Smooth muscle cell (in vitro differentiated cells): ENCODE data around the gene WEE1. TPM values are rescaled to one million over a fixed set of nuclear protein-coding genes. Genes with fewer than 3 reads are reported as not detected.
A peak's percentile ranks its signal among the peaks of the same experiment; 100 is the strongest.

Source experiments
- DNase-seq: peaks from one replicate; lab custom pipeline; 2025; ENCODE audit not compliant: unreplicated experiment; lab: John Stamatoyannopoulos, UW
- H2AFZ ChIP-seq: fragments of 200-600 bp; sonication (generic); 2 replicates; pipeline ENCODE4 v1.6.0; 2016; ENCODE audit warnings: antibody characterized with exemption, low read depth, mild to moderate bottlenecking
- H3F3A ChIP-seq: fragments of 200-600 bp; sonication (generic); 2 replicates; pipeline ENCODE4 v1.6.0; 2017; ENCODE audit warnings: antibody characterized with exemption, low read depth
- H3K27ac ChIP-seq: fragments of 200-600 bp; sonication (generic); 2 replicates; pipeline ENCODE4 v1.5.1; 2016; ENCODE audit warnings: low read depth, mild to moderate bottlenecking
- H3K27me3 ChIP-seq: fragments of 200-600 bp; sonication (generic); 2 replicates; pipeline ENCODE4 v1.6.1; 2016; ENCODE audit warnings: low read depth, mild to moderate bottlenecking
- H3K36me3 ChIP-seq: fragments of 200-600 bp; sonication (generic); 2 replicates; pipeline ENCODE4 v1.5.1; 2016; ENCODE audit warnings: low read depth
- H3K4me1 ChIP-seq: fragments of 200-600 bp; sonication (generic); 2 replicates; pipeline ENCODE4 v1.5.1; 2016; ENCODE audit warnings: low read depth
- H3K4me2 ChIP-seq: fragments of 200-600 bp; sonication (generic); 2 replicates; pipeline ENCODE4 v1.6.0; 2016; ENCODE audit warnings: mild to moderate bottlenecking
- H3K4me3 ChIP-seq: fragments of 200-600 bp; sonication (generic); 2 replicates; pipeline ENCODE4 v1.5.1; 2016; ENCODE audit warnings: mild to moderate bottlenecking
- H3K79me2 ChIP-seq: fragments of 200-600 bp; sonication (generic); 2 replicates; pipeline ENCODE4 v1.6.0; 2016; ENCODE audit warnings: low read depth, mild to moderate bottlenecking
- H3K9ac ChIP-seq: fragments of 200-600 bp; sonication (generic); 2 replicates; pipeline ENCODE4 v1.6.0; 2016; ENCODE audit warnings: low read depth
- H3K9me3 ChIP-seq: fragments of 200-600 bp; sonication (generic); replicated peaks from 2 replicates; pipeline ENCODE4 v1.5.1; 2016; ENCODE audit warnings: low read depth
- H4K20me1 ChIP-seq: fragments of 200-600 bp; sonication (generic); 2 replicates; pipeline ENCODE4 v1.6.0; 2016; ENCODE audit warnings: low read depth
- CTCF ChIP-seq: fragments of 200-600 bp; sonication (generic); IDR thresholded peaks from 2 replicates; pipeline ENCODE4 v1.5.1; 2017; ENCODE audit warnings: borderline replicate concordance, mild to moderate bottlenecking, antibody characterized with exemption; ENCODE audit not compliant: insufficient read depth, poor library complexity, severe bottlenecking
- WGBS: methylation state at CpG from one replicate; pipeline ENCODE4 v1.1.7; 2016; ENCODE audit warnings: low lambda C conversion rate; 5-methylcytosine and 5-hydroxymethylcytosine counted together
- polyA plus RNA-seq: library from polyadenylated mRNA; unstranded; fragments of >200 nt; fragmentation: Nextera tagmentation; extraction: Ambion mirVana; gene quantifications from 2 replicates; pipeline ENCODE4 v1.2.1, GENCODE V29; 2016
- total RNA-seq: library from RNA; depleted of rRNA; stranded (reverse); fragments of >200 nt; gene quantifications from 2 replicates; pipeline ENCODE4 v1.2.3, GENCODE V29; 2014

Gene WEE1
- total and polyA plus RNA-seq, 2 experiments from 2014 or later = 20.8 to 53.3 TPM

GRCh38 chr11:9613830-9614762 lies 40.6 kb downstream of the WEE1 start:
- Histone ChIP-seq H3F3A (peaks cover 7% of the 10 kb centered on the region), H3K36me3 (no peaks in the 10 kb centered on the region), H2AFZ (peak overlapping the region; percentile 75), H3K27ac (peak overlapping the region; percentile 97), H3K4me1 (peaks cover 10% of the 10 kb centered on the region), H4K20me1 (no peaks in the 10 kb centered on the region), H3K4me3 (peak overlapping the region; percentile 50), H3K4me2 (peak overlapping the region; percentile 84), H3K9ac (peak overlapping the region; percentile 92), H3K9me3 (no peaks in the 10 kb centered on the region), H3K27me3 (no peaks in the 10 kb centered on the region), H3K79me2 (no peaks in the 10 kb centered on the region)
- peak; percentile 81 for TF ChIP-seq CTCF
- DNase-seq = peak; percentile 64
- 3% methylated on average over 53 of the region's 54 CpGs for WGBS

GRCh38 chr11:9615031-9615451 lies 41.6 kb downstream of the WEE1 start:
- Histone ChIP-seq H3K9me3 (no peaks in the 10 kb centered on the region), H3F3A (peaks cover 7% of the 10 kb centered on the region), H3K27ac (peak overlapping the region; percentile 97), H3K9ac (no peak overlapping the region), H3K4me3 (peak overlapping the region; percentile 50), H2AFZ (no peak overlapping the region), H3K4me2 (peak overlapping the region; percentile 84), H3K4me1 (peaks cover 10% of the 10 kb centered on the region), H3K79me2 (no peaks in the 10 kb centered on the region), H3K27me3 (no peaks in the 10 kb centered on the region), H4K20me1 (no peaks in the 10 kb centered on the region), H3K36me3 (no peaks in the 10 kb centered on the region)
- TF ChIP-seq CTCF = no peak
- no peak for DNase-seq
- 91% methylated on average over 2 of the region's 2 CpGs for WGBS

- H3K9me3 ChIP-seq = no peaks in the 10 kb centered on the region
- peaks cover 7% of the 10 kb centered on the region for H3F3A ChIP-seq
- H3K4me2 ChIP-seq = no peak overlapping the region
- H2AFZ ChIP-seq = no peak overlapping the region
- no peaks in the 10 kb centered on the region for H3K36me3 ChIP-seq
- H3K4me3 ChIP-seq = no peak overlapping the region
- H4K20me1 ChIP-seq = no peaks in the 10 kb centered on the region
- no peak overlapping the region for H3K9ac ChIP-seq
- no peak for DNase-seq
- no peaks in the 10 kb centered on the region for H3K79me2 ChIP-seq
- TF ChIP-seq CTCF = no peak
- H3K4me1 ChIP-seq = peaks cover 10% of the 10 kb centered on the region
- WGBS = 80% methylated on average over 2 of the region's 2 CpGs
- no peak overlapping the region for H3K27ac ChIP-seq
- no peaks in the 10 kb centered on the region for H3K27me3 ChIP-seq
These were observed 42.7 kb downstream of the WEE1 start for GRCh38 chr11:9616042-9616675.
